ENCODE measurements around the gene EFNB1. TPM values are rescaled to one million over a fixed set of nuclear protein-coding genes. Genes with fewer than 3 reads are reported as not detected.
"Not testable (repeated sequence)": the region's sequence is repeated elsewhere in the genome, so short reads cannot be mapped to it uniquely, and the experiment has no call there.

Gene EFNB1
- polyA plus RNA-seq (2013, experiment 1 of 2) = 3.3 TPM
- polyA plus RNA-seq (2013, experiment 2 of 2) = 3.5 TPM

DNA sequence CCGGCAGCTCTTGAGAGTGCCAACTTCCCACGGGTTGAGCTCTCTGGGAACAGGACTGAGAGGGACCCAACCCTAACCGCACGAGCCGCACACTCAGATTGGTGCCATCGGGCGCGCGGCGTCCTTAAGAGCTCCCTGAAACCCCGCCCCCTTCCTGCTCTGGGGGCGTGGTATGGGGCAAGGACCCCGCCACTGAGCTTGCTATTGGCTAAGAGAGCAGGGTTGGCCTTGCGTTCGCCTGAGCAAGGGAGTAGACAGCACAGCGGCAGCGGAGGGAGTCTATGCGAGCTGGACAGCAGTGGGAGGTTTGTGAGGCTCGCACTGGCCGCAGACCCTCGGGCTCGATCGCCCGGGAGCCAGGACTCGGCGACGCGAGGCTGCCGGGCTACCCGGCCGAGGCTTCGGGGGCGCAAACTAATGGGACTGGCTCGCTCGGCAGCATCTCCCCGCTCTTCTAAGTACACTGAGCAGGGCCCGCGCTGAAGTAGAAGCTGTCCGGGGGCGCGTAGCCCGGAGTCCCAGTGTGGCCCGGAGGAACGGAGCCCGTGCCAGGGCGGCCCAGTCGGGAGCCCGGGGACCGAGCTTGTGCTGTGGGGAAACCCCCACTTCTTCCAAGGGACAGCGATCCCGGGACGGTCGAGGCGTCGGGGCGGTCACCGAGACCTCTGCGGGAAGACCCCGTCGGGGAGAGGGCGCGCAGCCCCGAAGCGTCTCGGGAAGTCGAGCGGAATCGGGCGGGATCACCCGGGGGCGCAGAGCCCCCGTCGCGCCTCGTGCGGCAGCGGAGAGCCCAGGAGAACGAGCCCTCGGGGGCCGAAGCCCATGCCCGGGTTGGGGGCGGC lies at the start of gene EFNB1:
EFNB1 (plus strand) TSS at position 282 of the 842 bp plus-strand sequence. CDS start 756 bp downstream, outside the sequence.
- Histone ChIP-seq H3K27ac (ENCODE audit: low read depth, low read length) (no peak within 1 kb of the TSS), H3K56ac (ENCODE audit: low read length) (peak within 1 kb of the TSS; percentile 73), H3K4me2 (ENCODE audit: low read length) (peak within 1 kb of the TSS; percentile 87), H3K27me3 (ENCODE audit: insufficient read depth, low read length, poor library complexity) (peaks cover 8% of the 10 kb centered on the region), H2AK5ac (ENCODE audit: low read length) (no peak within 1 kb of the TSS), H2BK120ac (ENCODE audit: low read depth, low read length) (no peak within 1 kb of the TSS), H3K4me1 (ENCODE audit: control insufficient read depth, low read depth, low read length) (no peaks in the 10 kb centered on the region), H3K23ac (ENCODE audit: low read length) (no peak within 1 kb of the TSS), H3K4me3 (ENCODE audit: low read length) (peak within 1 kb of the TSS; percentile 20), H4K8ac (ENCODE audit: low read depth, low read length) (no peak within 1 kb of the TSS), H3K79me2 (ENCODE audit: control insufficient read depth, insufficient read depth, low read length) (no peaks in the 10 kb centered on the region), H4K5ac (ENCODE audit: low read length) (no peak within 1 kb of the TSS), H3K4ac (ENCODE audit: low read depth, low read length) (no peak within 1 kb of the TSS), H2BK15ac (replicated peaks; ENCODE audit: low read depth) (no peak within 1 kb of the TSS), H3K79me1 (ENCODE audit: low read length) (no peaks in the 10 kb centered on the region), H3K9ac (ENCODE audit: low read length) (peak within 1 kb of the TSS; percentile 57), H3K18ac (ENCODE audit: low read length) (peak within 1 kb of the TSS; percentile 57), H2BK5ac (ENCODE audit: low read length) (no peak within 1 kb of the TSS), H3K36me3 (ENCODE audit: control insufficient read depth, insufficient read depth, low read length) (no peaks in the 10 kb centered on the region)
- WGBS (ENCODE audit: extremely low coverage, insufficient coverage, low lambda C conversion rate) = no CpG with 5 or more reads among the region's 82 CpGs
- peak; percentile 96 for DNase-seq

DNA sequence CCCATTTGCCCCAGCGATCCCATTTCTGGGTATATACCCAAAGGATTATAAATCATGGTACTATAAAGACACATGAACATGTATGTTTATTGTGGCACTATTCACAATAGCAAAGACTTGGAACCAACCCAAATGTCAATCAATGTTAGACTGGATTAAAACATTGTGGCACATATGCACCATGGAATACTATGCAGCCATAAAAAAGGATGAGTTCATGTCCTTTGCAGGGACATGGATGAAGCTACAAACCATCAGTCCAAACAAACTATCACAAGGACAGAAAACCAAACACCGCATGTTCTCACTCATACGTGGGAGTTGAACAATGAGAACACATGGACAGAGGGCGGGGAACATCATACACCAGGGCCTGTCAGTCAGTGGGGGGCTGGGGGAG lies 47.5 kb upstream of the EFNB1 start:
- H4K8ac ChIP-seq (ENCODE audit: low read depth, low read length); H2BK5ac ChIP-seq (ENCODE audit: low read length); H3K18ac ChIP-seq (ENCODE audit: low read length); H3K23ac ChIP-seq (ENCODE audit: low read length); H3K79me1 ChIP-seq (ENCODE audit: low read length); H2BK120ac ChIP-seq (ENCODE audit: low read depth, low read length); H3K4ac ChIP-seq (ENCODE audit: low read depth, low read length); H3K4me1 ChIP-seq (ENCODE audit: control insufficient read depth, low read depth, low read length); H3K79me2 ChIP-seq (ENCODE audit: control insufficient read depth, insufficient read depth, low read length); H3K4me2 ChIP-seq (ENCODE audit: low read length); H3K27me3 ChIP-seq (ENCODE audit: insufficient read depth, low read length, poor library complexity); H3K27ac ChIP-seq (ENCODE audit: low read depth, low read length); H3K56ac ChIP-seq (ENCODE audit: low read length); H3K9ac ChIP-seq (ENCODE audit: low read length); H2BK15ac ChIP-seq (replicated peaks; ENCODE audit: low read depth); H2AK5ac ChIP-seq (ENCODE audit: low read length); H3K4me3 ChIP-seq (ENCODE audit: low read length); DNase-seq; H3K36me3 ChIP-seq (ENCODE audit: control insufficient read depth, insufficient read depth, low read length); H4K5ac ChIP-seq (ENCODE audit: low read length): not testable (repeated sequence)
- no CpG with 5 or more reads among the region's 4 CpGs for WGBS (ENCODE audit: extremely low coverage, insufficient coverage, low lambda C conversion rate)

DNA sequence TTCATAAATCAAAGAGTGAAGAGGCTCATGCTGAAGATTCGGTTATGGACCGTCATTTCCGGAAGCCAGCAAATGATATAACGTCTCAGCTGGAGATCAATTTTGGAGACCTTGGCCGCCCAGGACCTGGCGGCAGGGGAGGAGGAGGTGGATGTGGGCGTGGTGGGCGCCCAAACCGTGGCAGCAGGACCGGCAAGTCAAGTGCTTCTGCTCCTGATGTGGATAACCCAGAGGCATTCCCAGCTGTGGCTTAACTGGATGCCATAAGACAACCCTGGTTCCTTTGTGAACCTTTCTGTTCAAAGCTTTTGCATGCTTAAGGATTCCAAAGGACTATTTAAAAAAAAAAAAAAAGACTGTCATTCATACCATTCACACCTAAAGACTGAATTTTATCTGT lies 44.0 kb upstream of the EFNB1 start:
- Histone ChIP-seq H4K8ac (ENCODE audit: low read depth, low read length) (no peak overlapping the region), H4K5ac (ENCODE audit: low read length) (no peak overlapping the region), H3K18ac (ENCODE audit: low read length) (no peak overlapping the region), H2BK5ac (ENCODE audit: low read length) (no peak overlapping the region), H2BK15ac (replicated peaks; ENCODE audit: low read depth) (no peak overlapping the region), H3K36me3 (ENCODE audit: control insufficient read depth, insufficient read depth, low read length) (no peaks in the 10 kb centered on the region), H3K4me3 (ENCODE audit: low read length) (no peak overlapping the region), H3K4me2 (ENCODE audit: low read length) (no peak overlapping the region), H2AK5ac (ENCODE audit: low read length) (no peak overlapping the region), H3K9ac (ENCODE audit: low read length) (no peak overlapping the region), H3K56ac (ENCODE audit: low read length) (no peak overlapping the region), H3K4ac (ENCODE audit: low read depth, low read length) (no peak overlapping the region), H3K79me2 (ENCODE audit: control insufficient read depth, insufficient read depth, low read length) (no peaks in the 10 kb centered on the region), H3K23ac (ENCODE audit: low read length) (no peak overlapping the region), H3K27ac (ENCODE audit: low read depth, low read length) (no peak overlapping the region), H2BK120ac (ENCODE audit: low read depth, low read length) (no peak overlapping the region), H3K27me3 (ENCODE audit: insufficient read depth, low read length, poor library complexity) (no peaks in the 10 kb centered on the region), H3K4me1 (ENCODE audit: control insufficient read depth, low read depth, low read length) (no peaks in the 10 kb centered on the region), H3K79me1 (ENCODE audit: low read length) (no peaks in the 10 kb centered on the region)
- WGBS (ENCODE audit: extremely low coverage, insufficient coverage, low lambda C conversion rate) = no CpG with 5 or more reads among the region's 10 CpGs
- DNase-seq = no peak

DNA sequence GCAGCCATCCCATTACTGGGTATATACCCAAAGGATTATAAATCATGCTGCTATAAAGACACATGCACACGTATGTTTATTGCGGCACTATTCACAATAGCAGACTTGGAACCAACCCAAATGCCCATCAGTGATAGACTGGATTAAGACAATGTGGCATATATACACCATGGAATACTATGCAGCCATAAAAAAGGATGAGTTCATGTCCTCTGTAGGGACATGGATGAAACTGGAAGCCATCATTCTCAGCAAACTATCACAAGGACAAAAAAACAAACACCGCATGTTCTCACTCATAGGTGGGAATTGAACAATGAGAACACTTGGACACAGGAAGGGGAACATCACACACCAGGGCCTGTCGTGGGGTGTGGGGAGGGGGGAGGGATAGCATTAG lies 42.2 kb upstream of the EFNB1 start:
- H3K23ac ChIP-seq (ENCODE audit: low read length); H4K5ac ChIP-seq (ENCODE audit: low read length); H3K4ac ChIP-seq (ENCODE audit: low read depth, low read length); H2BK15ac ChIP-seq (replicated peaks; ENCODE audit: low read depth); H2BK5ac ChIP-seq (ENCODE audit: low read length); H3K56ac ChIP-seq (ENCODE audit: low read length); H3K79me1 ChIP-seq (ENCODE audit: low read length); DNase-seq; H3K79me2 ChIP-seq (ENCODE audit: control insufficient read depth, insufficient read depth, low read length); H3K18ac ChIP-seq (ENCODE audit: low read length); H3K27me3 ChIP-seq (ENCODE audit: insufficient read depth, low read length, poor library complexity); H4K8ac ChIP-seq (ENCODE audit: low read depth, low read length); H2BK120ac ChIP-seq (ENCODE audit: low read depth, low read length); H2AK5ac ChIP-seq (ENCODE audit: low read length); H3K4me2 ChIP-seq (ENCODE audit: low read length); H3K4me3 ChIP-seq (ENCODE audit: low read length); H3K4me1 ChIP-seq (ENCODE audit: control insufficient read depth, low read depth, low read length); H3K9ac ChIP-seq (ENCODE audit: low read length); H3K36me3 ChIP-seq (ENCODE audit: control insufficient read depth, insufficient read depth, low read length); H3K27ac ChIP-seq (ENCODE audit: low read depth, low read length): not testable (repeated sequence)
- no CpG with 5 or more reads among the region's 4 CpGs for WGBS (ENCODE audit: extremely low coverage, insufficient coverage, low lambda C conversion rate)

DNA sequence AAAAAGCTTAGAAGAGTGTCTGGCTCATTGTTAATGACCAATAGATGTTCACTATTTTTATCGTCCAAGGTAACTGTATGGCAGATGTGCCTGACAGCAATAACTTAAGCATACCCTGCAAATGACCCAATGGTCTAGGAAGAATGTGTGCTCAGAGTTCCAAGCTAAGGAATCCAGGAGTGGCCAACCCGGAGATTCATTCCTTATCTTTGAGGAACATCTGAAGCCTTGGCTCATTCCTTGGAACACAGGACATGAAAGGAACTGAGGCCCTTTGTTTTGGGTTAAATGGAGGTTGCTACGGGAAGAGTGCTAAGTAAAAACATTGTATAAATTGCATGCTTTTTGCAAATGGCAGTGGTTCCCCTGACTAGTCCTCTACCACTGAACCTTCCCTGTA lies 38.9 kb upstream of the EFNB1 start:
- Histone ChIP-seq H4K5ac (ENCODE audit: low read length) (no peak overlapping the region), H2BK120ac (ENCODE audit: low read depth, low read length) (no peak overlapping the region), H3K23ac (ENCODE audit: low read length) (no peak overlapping the region), H3K9ac (ENCODE audit: low read length) (no peak overlapping the region), H3K56ac (ENCODE audit: low read length) (no peak overlapping the region), H3K79me1 (ENCODE audit: low read length) (no peaks in the 10 kb centered on the region), H2AK5ac (ENCODE audit: low read length) (no peak overlapping the region), H3K27me3 (ENCODE audit: insufficient read depth, low read length, poor library complexity) (no peaks in the 10 kb centered on the region), H3K18ac (ENCODE audit: low read length) (no peak overlapping the region), H3K36me3 (ENCODE audit: control insufficient read depth, insufficient read depth, low read length) (no peaks in the 10 kb centered on the region), H3K4ac (ENCODE audit: low read depth, low read length) (no peak overlapping the region), H3K4me2 (ENCODE audit: low read length) (no peak overlapping the region), H2BK5ac (ENCODE audit: low read length) (no peak overlapping the region), H3K79me2 (ENCODE audit: control insufficient read depth, insufficient read depth, low read length) (no peaks in the 10 kb centered on the region), H3K4me1 (ENCODE audit: control insufficient read depth, low read depth, low read length) (no peaks in the 10 kb centered on the region), H3K27ac (ENCODE audit: low read depth, low read length) (no peak overlapping the region), H3K4me3 (ENCODE audit: low read length) (no peak overlapping the region), H2BK15ac (replicated peaks; ENCODE audit: low read depth) (no peak overlapping the region), H4K8ac (ENCODE audit: low read depth, low read length) (no peak overlapping the region)
- DNase-seq = peak; percentile 17
- WGBS (ENCODE audit: extremely low coverage, insufficient coverage, low lambda C conversion rate) = no CpG with 5 or more reads among the region's 3 CpGs
